DOHH2 (cell line): ENCODE data around the gene OR56B4.
"Not testable (repeated sequence)": the region's sequence is repeated elsewhere in the genome, so short reads cannot be mapped to it uniquely, and the experiment has no call there.

Experiments
- H3F3A ChIP-seq: fragments of 200-600 bp; sonication (generic), shearing (Covaris generic); 2 replicates; pipeline ENCODE4 v1.6.0; 2016; ENCODE audit warnings: antibody characterized with exemption, mild to moderate bottlenecking; ENCODE audit not compliant: control insufficient read depth, insufficient read depth
- H3K27ac ChIP-seq: fragments of 200-600 bp; sonication (generic); 2 replicates; pipeline ENCODE4 v1.5.1; 2014; ENCODE audit warnings: low read depth, mild to moderate bottlenecking, low read length, moderate library complexity
- H3K27me3 ChIP-seq: fragments of 200-600 bp; sonication (generic); 2 replicates; pipeline ENCODE4 v1.6.1; 2014; ENCODE audit warnings: mild to moderate bottlenecking, low read length, mixed read lengths; ENCODE audit not compliant: control insufficient read depth
- H3K36me3 ChIP-seq: fragments of 200-600 bp; sonication (generic); 2 replicates; pipeline ENCODE4 v1.6.1; 2014; ENCODE audit warnings: mild to moderate bottlenecking, low read length, moderate library complexity, mixed read lengths; ENCODE audit not compliant: control insufficient read depth
- H3K4me1 ChIP-seq: fragments of 200-600 bp; sonication (generic); 2 replicates; pipeline ENCODE4 v1.6.1; 2014; ENCODE audit warnings: mild to moderate bottlenecking, low read length, mixed read lengths; ENCODE audit not compliant: control insufficient read depth
- H3K4me2 ChIP-seq: fragments of 200-600 bp; sonication (generic); 2 replicates; pipeline ENCODE4 v1.6.0; 2014; ENCODE audit warnings: mild to moderate bottlenecking, low read length, moderate library complexity
- H3K4me3 ChIP-seq: fragments of 200-600 bp; sonication (generic); 2 replicates; pipeline ENCODE4 v1.5.1; 2014; ENCODE audit warnings: mild to moderate bottlenecking, low read length, mixed read lengths
- H3K79me2 ChIP-seq: fragments of 200-600 bp; sonication (generic); 2 replicates; pipeline ENCODE4 v1.6.1; 2014; ENCODE audit warnings: mild to moderate bottlenecking, low read length, mixed read lengths; ENCODE audit not compliant: control insufficient read depth
- H3K9me2 ChIP-seq: fragments of 200-600 bp; sonication (generic); replicated peaks from 2 replicates; pipeline ENCODE4 v1.6.1; 2014; ENCODE audit warnings: mild to moderate bottlenecking, low read length, mixed read lengths; ENCODE audit not compliant: control insufficient read depth
- H3K9me3 ChIP-seq: fragments of 200-600 bp; sonication (generic); 2 replicates; pipeline ENCODE4 v1.6.1; 2014; ENCODE audit warnings: antibody characterized with exemption, low read length, mixed read lengths; ENCODE audit not compliant: control insufficient read depth, insufficient read depth
- H4K20me1 ChIP-seq: fragments of 200-600 bp; sonication (generic); 2 replicates; pipeline ENCODE4 v1.6.0; 2014; ENCODE audit warnings: low read depth, mild to moderate bottlenecking, antibody characterized with exemption, low read length, moderate library complexity; ENCODE audit not compliant: control insufficient read depth, insufficient read depth
- CTCF ChIP-seq: fragments of 200-600 bp; sonication (generic); IDR thresholded peaks from one replicate; pipeline ENCODE4 v1.5.1; 2014; ENCODE audit warnings: antibody characterized with exemption, mild to moderate bottlenecking, low read depth, low read length; ENCODE audit not compliant: poor library complexity, severe bottlenecking
- EZH2phosphoT487 ChIP-seq: fragments of 200-600 bp; sonication (generic); IDR thresholded peaks from 2 replicates; pipeline ENCODE4 v1.6.1; 2017; ENCODE audit warnings: borderline replicate concordance, mild to moderate bottlenecking, antibody characterized with exemption, low read length, moderate library complexity, mixed read lengths

Gene OR56B4

GRCh38 chr11:6107384-6107783, at the start of gene OR56B4:
Gene OR56B4 (plus strand): TSS chr11:6107684. CDS start chr11:6107779, 95 bp downstream.
- H3K9me2 ChIP-seq, H3K79me2 ChIP-seq, H3K36me3 ChIP-seq, H3K4me1 ChIP-seq, H3K4me2 ChIP-seq, H3K27me3 ChIP-seq, H3K9me3 ChIP-seq, H3K4me3 ChIP-seq, H4K20me1 ChIP-seq, H3K27ac ChIP-seq, H3F3A ChIP-seq: not testable (repeated sequence)

GRCh38 chr11:6061475-6061874, 46.0 kb upstream of the OR56B4 start:
- H3K27me3 ChIP-seq, result no peaks in the 10 kb centered on the region
- H3F3A ChIP-seq, result no peaks in the 10 kb centered on the region
- H3K4me1 ChIP-seq, result no peaks in the 10 kb centered on the region
- H3K27ac ChIP-seq, result no peak overlapping the region
- no peak for TF ChIP-seq CTCF
- TF ChIP-seq EZH2phosphoT487, result no peak
- no peaks in the 10 kb centered on the region for H4K20me1 ChIP-seq
- H3K4me2 ChIP-seq, result no peak overlapping the region
- no peaks in the 10 kb centered on the region for H3K36me3 ChIP-seq
- H3K4me3 ChIP-seq, result no peak overlapping the region
- H3K9me3 ChIP-seq, result no peaks in the 10 kb centered on the region
- no peaks in the 10 kb centered on the region for H3K79me2 ChIP-seq
- H3K9me2 ChIP-seq, result no peaks in the 10 kb centered on the region

GRCh38 chr11:6062691-6063358, 44.7 kb upstream of the OR56B4 start:
- no peak overlapping the region for H3K27ac ChIP-seq
- no peak for TF ChIP-seq EZH2phosphoT487
- TF ChIP-seq CTCF, result no peak
- H3K36me3 ChIP-seq, result no peaks in the 10 kb centered on the region
- H3K27me3 ChIP-seq, result no peaks in the 10 kb centered on the region
- H3K4me2 ChIP-seq, result no peak overlapping the region
- no peak overlapping the region for H3K4me3 ChIP-seq
- H3K79me2 ChIP-seq, result no peaks in the 10 kb centered on the region
- no peaks in the 10 kb centered on the region for H4K20me1 ChIP-seq
- no peaks in the 10 kb centered on the region for H3F3A ChIP-seq
- H3K4me1 ChIP-seq, result no peaks in the 10 kb centered on the region
- no peaks in the 10 kb centered on the region; the same call in 1 of the 2 replicates for H3K9me2 ChIP-seq
- no peaks in the 10 kb centered on the region for H3K9me3 ChIP-seq

DNA sequence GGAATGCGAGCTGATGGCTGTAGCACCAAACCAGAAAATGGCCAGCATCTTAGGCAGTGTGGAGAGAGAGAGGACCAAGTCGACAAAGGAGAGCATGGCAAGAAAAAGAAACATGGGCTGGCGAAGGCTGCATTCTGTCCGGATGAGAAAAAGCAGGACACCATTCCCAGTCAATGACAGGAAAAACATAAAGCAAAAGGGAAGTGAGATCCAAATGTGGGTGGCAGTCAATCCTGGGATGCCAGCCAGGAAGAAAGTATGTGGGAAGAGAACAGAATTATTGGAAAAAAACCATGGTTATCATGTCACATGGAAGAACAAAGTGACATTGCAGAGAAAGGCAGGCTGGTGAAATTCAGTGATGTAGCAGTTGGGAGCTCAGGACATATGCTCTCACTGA, 40.0 kb upstream of the OR56B4 start:
- H3K4me3 ChIP-seq, result no peak overlapping the region
- H3K79me2 ChIP-seq, result no peaks in the 10 kb centered on the region
- no peaks in the 10 kb centered on the region for H3K27me3 ChIP-seq
- no peaks in the 10 kb centered on the region for H3K9me3 ChIP-seq
- no peak overlapping the region for H3K27ac ChIP-seq
- no peaks in the 10 kb centered on the region for H4K20me1 ChIP-seq
- H3K9me2 ChIP-seq, result no peaks in the 10 kb centered on the region; the same call in 1 of the 2 replicates
- no peaks in the 10 kb centered on the region for H3F3A ChIP-seq
- TF ChIP-seq EZH2phosphoT487, result no peak
- TF ChIP-seq CTCF, result no peak
- H3K4me2 ChIP-seq, result no peak overlapping the region
- no peaks in the 10 kb centered on the region for H3K36me3 ChIP-seq
- H3K4me1 ChIP-seq, result no peaks in the 10 kb centered on the region

- not testable (repeated sequence) for H3K4me3 ChIP-seq, H3K36me3 ChIP-seq, H4K20me1 ChIP-seq, H3K4me2 ChIP-seq, H3K27me3 ChIP-seq, H3K27ac ChIP-seq, H3F3A ChIP-seq, H3K9me2 ChIP-seq, H3K9me3 ChIP-seq, H3K4me1 ChIP-seq, H3K79me2 ChIP-seq
Observed at GRCh38 chr11:6076443-6076842, 31.0 kb upstream of the OR56B4 start.
